Liver (tissue), 9 donors: Measurements from ENCODE around the gene CMTM8. TPM values are rescaled to one million over a fixed set of nuclear protein-coding genes. Genes with fewer than 3 reads are reported as not detected.

Experiments used
- DNase-seq: peaks from one replicate; pipeline ENCODE4 v3.0.0-alpha.2; 2017; ENCODE audit warnings: low spot score
- H3K27ac ChIP-seq, 2 donors: one replicate each; pipeline ENCODE4 v1.7.0; 2013; ENCODE audit warnings: inconsistent platforms in 2 of 2, low read length in 2 of 2, control low read depth in 1 of 2, low read depth in 1 of 2, mild to moderate bottlenecking in 1 of 2
- H3K27me3 ChIP-seq, 4 donors: one replicate each; pipeline versions ENCODE4 v1.6.1 to v1.7.0; 2013; ENCODE audit warnings: low read length in 3 of 4, inconsistent platforms in 1 of 4, mild to moderate bottlenecking in 1 of 4, moderate library complexity in 1 of 4; ENCODE audit not compliant: control insufficient read depth in 4 of 4, insufficient read depth in 4 of 4
- H3K36me3 ChIP-seq, 4 donors: one replicate each; pipeline versions ENCODE4 v1.6.1 to v1.7.0; 2013; ENCODE audit warnings: low read length in 3 of 4, mild to moderate bottlenecking in 3 of 4, low read depth in 1 of 4, moderate library complexity in 1 of 4; ENCODE audit not compliant: control insufficient read depth in 4 of 4, insufficient read depth in 3 of 4
- H3K4me1 ChIP-seq, 4 donors: one replicate each; pipeline versions ENCODE4 v1.6.1 to v1.7.0; 2013; ENCODE audit warnings: low read length in 3 of 4, mild to moderate bottlenecking in 3 of 4, moderate library complexity in 1 of 4; ENCODE audit not compliant: control insufficient read depth in 4 of 4, insufficient read depth in 4 of 4
- H3K4me3 ChIP-seq, 3 donors: one replicate each; pipeline versions ENCODE4 v1.6.1 to v1.7.0; 2013; ENCODE audit warnings: low read length in 3 of 3, control low read depth in 1 of 3, low read depth in 1 of 3, mild to moderate bottlenecking in 1 of 3
- H3K9ac ChIP-seq, 2 donors: one replicate each; pipeline ENCODE4 v1.7.0; 2013; ENCODE audit warnings: low read length in 2 of 2, mild to moderate bottlenecking in 2 of 2, moderate library complexity in 2 of 2, control low read depth in 1 of 2, low read depth in 1 of 2
- H3K9me3 ChIP-seq, 4 donors: one replicate each; pipeline versions ENCODE4 v1.6.1 to v1.7.0; 2013; ENCODE audit warnings: low read length in 3 of 4; ENCODE audit not compliant: control insufficient read depth in 4 of 4
- ATF3 ChIP-seq: IDR thresholded peaks from 2 replicates; pipeline ENCODE4 v1.6.1; 2016; ENCODE audit warnings: antibody characterized with exemption
- CTCF ChIP-seq: fragments of 150-350 bp; IDR thresholded peaks from 2 replicates; pipeline ENCODE4 v1.5.1; 2017; ENCODE audit warnings: improper control_type of control experiment, low read depth, low read length; ENCODE audit not compliant: missing input control
- EGR1 ChIP-seq, 2 donors: IDR thresholded peaks; 2 replicates each; pipeline ENCODE4 v1.6.1; 2016 to 2018; ENCODE audit warnings: antibody characterized with exemption in 2 of 2, low read depth in 2 of 2
- FOXA1 ChIP-seq: IDR thresholded peaks from 2 replicates; pipeline ENCODE4 v1.6.1; 2016; ENCODE audit warnings: antibody characterized with exemption
- FOXA2 ChIP-seq: IDR thresholded peaks from 2 replicates; pipeline ENCODE4 v1.6.1; 2016; ENCODE audit warnings: antibody characterized with exemption
- GABPA ChIP-seq, 2 donors: IDR thresholded peaks in 1 of 2; conservative IDR thresholded peaks in 1 of 2; 2 replicates each; pipeline ENCODE4 v1.6.1; 2016; ENCODE audit warnings: antibody characterized with exemption in 2 of 2, mild to moderate bottlenecking in 1 of 2, moderate library complexity in 1 of 2
- HNF4A ChIP-seq, 2 donors: conservative IDR thresholded peaks; 2 replicates each; pipeline ENCODE4 v1.6.1; 2016; ENCODE audit warnings: antibody characterized with exemption in 2 of 2, mild to moderate bottlenecking in 2 of 2
- HNF4G ChIP-seq: IDR thresholded peaks from 2 replicates; pipeline ENCODE4 v1.6.1; 2016; ENCODE audit warnings: antibody characterized with exemption
- JUND ChIP-seq, 2 donors: IDR thresholded peaks; 2 replicates each; pipeline ENCODE4 v1.6.1; 2016; ENCODE audit warnings: antibody characterized with exemption in 2 of 2
- MAX ChIP-seq: IDR thresholded peaks from 2 replicates; pipeline ENCODE4 v1.6.1; 2016; ENCODE audit warnings: antibody characterized with exemption
- RAD21 ChIP-seq, 2 donors: IDR thresholded peaks; 2 replicates each; pipeline ENCODE4 v1.6.1; 2016; ENCODE audit warnings: antibody characterized with exemption in 2 of 2, mild to moderate bottlenecking in 2 of 2
- RXRA ChIP-seq, 2 donors: IDR thresholded peaks; 2 replicates each; pipeline ENCODE4 v1.6.1; 2017 to 2018; ENCODE audit warnings: antibody characterized with exemption in 2 of 2, mild to moderate bottlenecking in 1 of 2
- SP1 ChIP-seq: IDR thresholded peaks from 2 replicates; pipeline ENCODE4 v1.6.1; 2018; ENCODE audit warnings: antibody characterized with exemption, mild to moderate bottlenecking
- TAF1 ChIP-seq: conservative IDR thresholded peaks from 2 replicates; pipeline ENCODE4 v1.6.1; 2016; ENCODE audit warnings: antibody characterized with exemption, mild to moderate bottlenecking
- YY1 ChIP-seq: IDR thresholded peaks from 2 replicates; pipeline ENCODE4 v1.6.1; 2016; ENCODE audit warnings: antibody characterized with exemption, mild to moderate bottlenecking
- WGBS: extraction: QIAGEN DNeasy Blood & Tissue Kit; methylation state at CpG from one replicate; pipeline ENCODE4 v1.1.7; 2013; 5-methylcytosine and 5-hydroxymethylcytosine counted together
- polyA plus RNA-seq, 2 donors: library from polyadenylated mRNA; stranded (reverse) in 1 of 2; unstranded in 1 of 2; fragments of 200-250 nt in 1 of 2; fragments of >200 nt in 1 of 2; fragmentation: Nextera tagmentation in 1 of 2; extraction: Ambion mirVana in 1 of 2; gene quantifications; one replicate each; pipeline versions ENCODE4 v1.2.1 to v1.2.3, GENCODE V29; 2013 to 2015
- total RNA-seq, 2 donors: library from RNA; depleted of rRNA; stranded (reverse); fragments of >200 nt; gene quantifications; one replicate each; pipeline ENCODE4 v1.2.3, GENCODE V29; 2014
- TF ChIP-seq, protein P1 (sequence below): IDR thresholded peaks from 2 replicates; pipeline ENCODE4 v1.6.1; 2016; ENCODE audit warnings: antibody characterized with exemption
- TF ChIP-seq, protein P2 (sequence below): IDR thresholded peaks from 2 replicates; pipeline ENCODE4 v1.6.1; 2016; ENCODE audit warnings: antibody characterized with exemption, mild to moderate bottlenecking
- donor health status: healthy.
- donor health status: healthy.
- donor health status: healthy.
- donor health status: healthy.
- donor health status: healthy.

CMTM8 gene
- total and polyA plus RNA-seq, 4 donors: 4.3 to 44.6 (median 12.5) TPM

GRCh38 chr3:32309654-32310242 lies 71.3 kb downstream of the CMTM8 start:
- H3K4me3 ChIP-seq: no peak overlapping the region
- TF ChIP-seq MAX: no peak
- TF ChIP-seq ATF3: no peak
- no peak for TF ChIP-seq JUND (IDR thresholded peaks at IDR 0.05)
- TF ChIP-seq RAD21 (IDR thresholded peaks at IDR 0.05): no peak
- no peak for TF ChIP-seq FOXA1
- TF ChIP-seq, protein P1, sequence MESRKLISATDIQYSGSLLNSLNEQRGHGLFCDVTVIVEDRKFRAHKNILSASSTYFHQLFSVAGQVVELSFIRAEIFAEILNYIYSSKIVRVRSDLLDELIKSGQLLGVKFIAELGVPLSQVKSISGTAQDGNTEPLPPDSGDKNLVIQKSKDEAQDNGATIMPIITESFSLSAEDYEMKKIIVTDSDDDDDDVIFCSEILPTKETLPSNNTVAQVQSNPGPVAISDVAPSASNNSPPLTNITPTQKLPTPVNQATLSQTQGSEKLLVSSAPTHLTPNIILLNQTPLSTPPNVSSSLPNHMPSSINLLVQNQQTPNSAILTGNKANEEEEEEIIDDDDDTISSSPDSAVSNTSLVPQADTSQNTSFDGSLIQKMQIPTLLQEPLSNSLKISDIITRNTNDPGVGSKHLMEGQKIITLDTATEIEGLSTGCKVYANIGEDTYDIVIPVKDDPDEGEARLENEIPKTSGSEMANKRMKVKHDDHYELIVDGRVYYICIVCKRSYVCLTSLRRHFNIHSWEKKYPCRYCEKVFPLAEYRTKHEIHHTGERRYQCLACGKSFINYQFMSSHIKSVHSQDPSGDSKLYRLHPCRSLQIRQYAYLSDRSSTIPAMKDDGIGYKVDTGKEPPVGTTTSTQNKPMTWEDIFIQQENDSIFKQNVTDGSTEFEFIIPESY: no peak
- TF ChIP-seq EGR1 (IDR thresholded peaks at IDR 0.05; ENCODE audit: low read depth in 2 of 2): no peak
- no peak for TF ChIP-seq HNF4A (conservative IDR thresholded peaks at IDR 0.05)
- no peak for TF ChIP-seq HNF4G
- TF ChIP-seq TAF1: no peak
- TF ChIP-seq, protein P2, sequence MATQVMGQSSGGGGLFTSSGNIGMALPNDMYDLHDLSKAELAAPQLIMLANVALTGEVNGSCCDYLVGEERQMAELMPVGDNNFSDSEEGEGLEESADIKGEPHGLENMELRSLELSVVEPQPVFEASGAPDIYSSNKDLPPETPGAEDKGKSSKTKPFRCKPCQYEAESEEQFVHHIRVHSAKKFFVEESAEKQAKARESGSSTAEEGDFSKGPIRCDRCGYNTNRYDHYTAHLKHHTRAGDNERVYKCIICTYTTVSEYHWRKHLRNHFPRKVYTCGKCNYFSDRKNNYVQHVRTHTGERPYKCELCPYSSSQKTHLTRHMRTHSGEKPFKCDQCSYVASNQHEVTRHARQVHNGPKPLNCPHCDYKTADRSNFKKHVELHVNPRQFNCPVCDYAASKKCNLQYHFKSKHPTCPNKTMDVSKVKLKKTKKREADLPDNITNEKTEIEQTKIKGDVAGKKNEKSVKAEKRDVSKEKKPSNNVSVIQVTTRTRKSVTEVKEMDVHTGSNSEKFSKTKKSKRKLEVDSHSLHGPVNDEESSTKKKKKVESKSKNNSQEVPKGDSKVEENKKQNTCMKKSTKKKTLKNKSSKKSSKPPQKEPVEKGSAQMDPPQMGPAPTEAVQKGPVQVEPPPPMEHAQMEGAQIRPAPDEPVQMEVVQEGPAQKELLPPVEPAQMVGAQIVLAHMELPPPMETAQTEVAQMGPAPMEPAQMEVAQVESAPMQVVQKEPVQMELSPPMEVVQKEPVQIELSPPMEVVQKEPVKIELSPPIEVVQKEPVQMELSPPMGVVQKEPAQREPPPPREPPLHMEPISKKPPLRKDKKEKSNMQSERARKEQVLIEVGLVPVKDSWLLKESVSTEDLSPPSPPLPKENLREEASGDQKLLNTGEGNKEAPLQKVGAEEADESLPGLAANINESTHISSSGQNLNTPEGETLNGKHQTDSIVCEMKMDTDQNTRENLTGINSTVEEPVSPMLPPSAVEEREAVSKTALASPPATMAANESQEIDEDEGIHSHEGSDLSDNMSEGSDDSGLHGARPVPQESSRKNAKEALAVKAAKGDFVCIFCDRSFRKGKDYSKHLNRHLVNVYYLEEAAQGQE: no peak
- no peak for TF ChIP-seq YY1
- no peak for TF ChIP-seq RXRA (IDR thresholded peaks at IDR 0.05)
- no peak for TF ChIP-seq GABPA (IDR thresholded peaks at IDR 0.05 in 1 of 2, conservative IDR thresholded peaks at IDR 0.05 in 1 of 2)
- TF ChIP-seq CTCF: no peak
- 86% methylated on average over 5 of the region's 5 CpGs for WGBS
- peaks cover 0 to 3% (median under 1%) of the 10 kb centered on the region in 4 donors for H3K4me1 ChIP-seq
- no peak overlapping the region for H3K9ac ChIP-seq
- no peaks in the 10 kb centered on the region for H3K27me3 ChIP-seq
- no peak overlapping the region for H3K27ac ChIP-seq
- H3K36me3 ChIP-seq: no peaks in the 10 kb centered on the region
- H3K9me3 ChIP-seq: no peaks in the 10 kb centered on the region
- no peak for DNase-seq

DNA sequence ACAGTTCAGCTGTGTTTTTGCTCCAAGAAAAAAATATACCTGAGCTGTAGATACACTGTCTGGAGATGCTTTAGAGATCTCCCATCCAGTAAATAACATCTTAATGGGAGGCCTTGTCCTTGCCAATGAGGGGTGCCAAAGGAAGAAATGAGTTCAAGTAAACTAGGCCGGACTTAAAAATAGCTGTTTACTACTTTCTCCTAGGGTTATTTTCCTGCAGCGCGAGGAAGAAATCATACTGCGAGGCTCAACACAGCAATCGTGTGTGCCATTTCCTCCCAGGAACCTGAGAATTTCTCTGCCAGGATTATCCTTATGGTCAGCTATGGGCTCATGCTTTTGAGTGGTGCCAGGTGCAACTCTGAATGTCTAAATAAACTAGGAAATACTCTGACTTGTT lies 71.9 kb downstream of the CMTM8 start:
- WGBS: 88% methylated on average over 5 of the region's 5 CpGs
- H3K9ac ChIP-seq: no peak overlapping the region
- no peak for TF ChIP-seq RAD21 (IDR thresholded peaks at IDR 0.05)
- TF ChIP-seq JUND (IDR thresholded peaks at IDR 0.05): no peak
- no peak for TF ChIP-seq ATF3
- TF ChIP-seq HNF4A (conservative IDR thresholded peaks at IDR 0.05): no peak
- TF ChIP-seq FOXA1: no peak
- TF ChIP-seq RXRA (IDR thresholded peaks at IDR 0.05): no peak
- TF ChIP-seq EGR1 (IDR thresholded peaks at IDR 0.05; ENCODE audit: low read depth in 2 of 2): no peak
- TF ChIP-seq HNF4G: no peak
- no peak for TF ChIP-seq FOXA2
- TF ChIP-seq GABPA (IDR thresholded peaks at IDR 0.05 in 1 of 2, conservative IDR thresholded peaks at IDR 0.05 in 1 of 2): no peak
- TF ChIP-seq, protein P2: no peak
- no peak for TF ChIP-seq TAF1
- no peak for TF ChIP-seq SP1
- no peak for TF ChIP-seq MAX
- TF ChIP-seq YY1: no peak

More for the DNA sequence above, 71.9 kb downstream of the CMTM8 start:
- H3K36me3 ChIP-seq: no peaks in the 10 kb centered on the region
- H3K9me3 ChIP-seq: no peaks in the 10 kb centered on the region
- no peak overlapping the region for H3K27ac ChIP-seq
- no peak overlapping the region for H3K4me3 ChIP-seq
- no peaks in the 10 kb centered on the region for H3K27me3 ChIP-seq
- no peak for DNase-seq
- H3K4me1 ChIP-seq: peaks cover 0 to 1% (median under 1%) of the 10 kb centered on the region in 4 donors
